Astrocyte (in vitro differentiated cells and primary cell): ENCODE results near the gene PLA2G4E.

Experiments used
- EZH2 ChIP-seq: IDR thresholded peaks from 2 replicates; pipeline ENCODE4 v1.6.1; 2012; ENCODE audit warnings: mild to moderate bottlenecking, low read length, inconsistent platforms; ENCODE audit not compliant: insufficient read depth
- TF ChIP-seq, protein P1 (sequence below): IDR thresholded peaks from 2 replicates; pipeline ENCODE4 v1.5.1; 2011; ENCODE audit warnings: low read depth, mild to moderate bottlenecking, inconsistent platforms, low read length, moderate library complexity; ENCODE audit not compliant: insufficient read depth

DNA sequence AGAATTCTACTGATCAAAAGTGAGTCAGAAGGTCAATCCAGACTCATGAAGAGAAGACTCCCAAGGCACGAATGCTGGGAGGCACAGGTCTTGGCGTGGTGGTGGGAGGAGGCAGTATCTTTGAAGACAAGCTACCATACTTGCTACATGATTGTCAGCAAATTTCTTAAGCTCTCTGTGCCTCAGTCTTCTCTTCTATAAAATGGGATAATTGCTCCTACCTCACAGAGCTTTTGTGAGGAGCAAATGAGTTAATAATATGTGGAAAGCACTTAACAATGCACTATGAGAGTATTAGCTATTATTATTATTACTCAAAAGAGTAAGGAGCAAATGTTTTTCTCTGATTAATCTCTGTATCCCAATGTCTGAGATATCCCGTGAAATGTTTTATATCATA lies 84.7 kb downstream of the PLA2G4E start:
- TF ChIP-seq, protein P1, sequence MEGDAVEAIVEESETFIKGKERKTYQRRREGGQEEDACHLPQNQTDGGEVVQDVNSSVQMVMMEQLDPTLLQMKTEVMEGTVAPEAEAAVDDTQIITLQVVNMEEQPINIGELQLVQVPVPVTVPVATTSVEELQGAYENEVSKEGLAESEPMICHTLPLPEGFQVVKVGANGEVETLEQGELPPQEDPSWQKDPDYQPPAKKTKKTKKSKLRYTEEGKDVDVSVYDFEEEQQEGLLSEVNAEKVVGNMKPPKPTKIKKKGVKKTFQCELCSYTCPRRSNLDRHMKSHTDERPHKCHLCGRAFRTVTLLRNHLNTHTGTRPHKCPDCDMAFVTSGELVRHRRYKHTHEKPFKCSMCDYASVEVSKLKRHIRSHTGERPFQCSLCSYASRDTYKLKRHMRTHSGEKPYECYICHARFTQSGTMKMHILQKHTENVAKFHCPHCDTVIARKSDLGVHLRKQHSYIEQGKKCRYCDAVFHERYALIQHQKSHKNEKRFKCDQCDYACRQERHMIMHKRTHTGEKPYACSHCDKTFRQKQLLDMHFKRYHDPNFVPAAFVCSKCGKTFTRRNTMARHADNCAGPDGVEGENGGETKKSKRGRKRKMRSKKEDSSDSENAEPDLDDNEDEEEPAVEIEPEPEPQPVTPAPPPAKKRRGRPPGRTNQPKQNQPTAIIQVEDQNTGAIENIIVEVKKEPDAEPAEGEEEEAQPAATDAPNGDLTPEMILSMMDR: no peak
- no peak for TF ChIP-seq EZH2
